Sigmoid colon (tissue), 7 donors: ENCODE data around the gene ADAMTS14. TPM values are rescaled to one million over a fixed set of nuclear protein-coding genes. Genes with fewer than 3 reads are reported as not detected.

Source experiments
- DNase-seq: peaks from one replicate; pipeline ENCODE4 v3.0.0-alpha.2; 2019
- H3K27ac ChIP-seq, 4 donors: fragments of 200-600 bp; sonication (generic); one replicate each; pipeline ENCODE4 v1.5.1; 2016 to 2019; ENCODE audit warnings: mild to moderate bottlenecking in 1 of 4
- H3K27me3 ChIP-seq, 3 donors: fragments of 200-600 bp; sonication (generic); one replicate each; pipeline ENCODE4 v1.5.1; 2019; ENCODE audit warnings: mild to moderate bottlenecking in 1 of 3
- H3K36me3 ChIP-seq, 4 donors: fragments of 200-600 bp; sonication (generic); one replicate each; pipeline ENCODE4 v1.5.1; 2016 to 2019
- H3K4me1 ChIP-seq, 4 donors: fragments of 200-600 bp; sonication (generic); one replicate each; pipeline ENCODE4 v1.5.1; 2017 to 2019
- H3K4me3 ChIP-seq, 4 donors: fragments of 200-600 bp; sonication (generic); one replicate each; pipeline ENCODE4 v1.5.1; 2017 to 2019; ENCODE audit warnings: mild to moderate bottlenecking in 2 of 4, moderate library complexity in 1 of 4
- H3K9me3 ChIP-seq, 4 donors: fragments of 200-600 bp in 3 of 4; sonication (generic) in 3 of 4; one replicate each; pipeline versions ENCODE4 v1.5.1 to v1.6.1; 2013 to 2019
- CTCF ChIP-seq, 4 experiments: fragments of 450-650 bp in 3 of 4; fragments of 200-600 bp in 1 of 4; IDR thresholded peaks; one replicate each; pipeline ENCODE4 v1.5.1; 2016 to 2019; ENCODE audit warnings: antibody characterized with exemption in 4 of 4, mild to moderate bottlenecking in 3 of 4, moderate library complexity in 2 of 4
- EP300 ChIP-seq, 4 donors: sonication (generic); formaldehyde crosslinking; IDR thresholded peaks; one replicate each; pipeline ENCODE4 v1.6.1; 2017; ENCODE audit warnings: antibody characterized with exemption in 4 of 4
- POLR2A ChIP-seq, 2 donors: fragments of 450-650 bp; IDR thresholded peaks; one replicate each; pipeline ENCODE4 v1.6.1; 2016; ENCODE audit warnings: antibody characterized with exemption in 2 of 2, mild to moderate bottlenecking in 2 of 2, moderate library complexity in 2 of 2
- POLR2AphosphoS5 ChIP-seq, 4 donors: sonication (generic); formaldehyde crosslinking; IDR thresholded peaks; one replicate each; pipeline ENCODE4 v1.6.1; 2017; ENCODE audit warnings: antibody characterized with exemption in 4 of 4
- WGBS, 2 donors: extraction: QIAGEN DNeasy Blood & Tissue Kit; methylation state at CpG; one replicate each; pipeline ENCODE4 v1.1.7; 2013; 5-methylcytosine and 5-hydroxymethylcytosine counted together
- intact Hi-C: fragments of 100-400 bp; cut with DNase I; formaldehyde crosslinking; loops from one replicate; pipeline ENCODE4 v1.15.1; 2023
- polyA plus RNA-seq, 3 donors: library from polyadenylated mRNA; stranded (reverse); fragments of 200-250 nt; gene quantifications; one replicate each; pipeline ENCODE4 v1.2.3, GENCODE V29; 2013
- total RNA-seq, 4 donors: library from RNA; depleted of rRNA; stranded (reverse); fragments of >200 nt; gene quantifications; one replicate each; pipeline ENCODE4 v1.1.0, GENCODE V29; 2016
- donor health status: healthy with polysubstance abuse.
- donor health status: Bipolar disorder and iron deficiency.
- donor health status: healthy.

The ADAMTS14 gene
- total and polyA plus RNA-seq, 7 donors, result under 0.01 to 1.1 (median 0.50) TPM; not detected in 1

- intact Hi-C loops, result no loop called here
- Histone ChIP-seq H3K9me3 (no peaks in the 10 kb centered on the region), H3K4me3 (peak overlapping the region in 3 of 4 donors; percentile 26 to 49 (median 38)), H3K27me3 (peaks cover 0 to 30% (median 0%) of the 10 kb centered on the region in 3 donors), H3K4me1 (peaks cover 0 to 24% (median 21%) of the 10 kb centered on the region in 4 donors), H3K36me3 (no peaks in the 10 kb centered on the region), H3K27ac (peak overlapping the region in 1 of 4 donors; percentile 15)
- no peak for DNase-seq
- TF ChIP-seq POLR2AphosphoS5 (IDR thresholded peaks at IDR 0.05), result peak in 1 of 4 donors; percentile 16
- TF ChIP-seq POLR2A (IDR thresholded peaks at IDR 0.05), result no peak
- TF ChIP-seq EP300 (IDR thresholded peaks at IDR 0.05), result no peak
- WGBS, 2 donors, result 29 to 58% methylated on average over 14 of the region's 14 CpGs
Observed at GRCh38 chr10:70673043-70673928, 980 bp downstream of the ADAMTS14 start.

- no peak overlapping the region for H3K27ac ChIP-seq
- H3K27me3 ChIP-seq, result peaks cover 0 to 30% (median 0%) of the 10 kb centered on the region in 3 donors
Observed at GRCh38 chr10:70673929-70674559, 1.7 kb downstream of the ADAMTS14 start.

GRCh38 chr10:70674560-70675495 lies 2.5 kb downstream of the ADAMTS14 start:
- intact Hi-C loops, result no loop called here
- no peak for TF ChIP-seq POLR2A (IDR thresholded peaks at IDR 0.05)
- TF ChIP-seq EP300 (IDR thresholded peaks at IDR 0.05), result no peak
- no peak for TF ChIP-seq POLR2AphosphoS5 (IDR thresholded peaks at IDR 0.05)
- TF ChIP-seq CTCF (IDR thresholded peaks at IDR 0.05), result no peak
- no peaks in the 10 kb centered on the region for H3K36me3 ChIP-seq
- no peak overlapping the region for H3K27ac ChIP-seq
- 30 to 80% methylated on average over 24 of the region's 24 CpGs for WGBS, 2 donors
- peaks cover 0 to 24% (median 21%) of the 10 kb centered on the region in 4 donors for H3K4me1 ChIP-seq
- H3K9me3 ChIP-seq, result no peaks in the 10 kb centered on the region
- no peak overlapping the region for H3K4me3 ChIP-seq
- peaks cover 0 to 30% (median 0%) of the 10 kb centered on the region in 3 donors for H3K27me3 ChIP-seq
- DNase-seq, result no peak

More at GRCh38 chr10:70673929-70674559, 1.7 kb downstream of the ADAMTS14 start:
- TF ChIP-seq EP300 (IDR thresholded peaks at IDR 0.05) (no peak), POLR2A (IDR thresholded peaks at IDR 0.05) (no peak), POLR2AphosphoS5 (IDR thresholded peaks at IDR 0.05) (no peak), CTCF (IDR thresholded peaks at IDR 0.05) (no peak)
- no peak for DNase-seq
- H3K4me1 ChIP-seq, result peaks cover 0 to 24% (median 21%) of the 10 kb centered on the region in 4 donors
- H3K9me3 ChIP-seq, result no peaks in the 10 kb centered on the region
- WGBS, 2 donors, result 14 to 59% methylated on average over 11 of the region's 11 CpGs
- intact Hi-C loops, result no loop called here
- no peak overlapping the region for H3K4me3 ChIP-seq
- no peaks in the 10 kb centered on the region for H3K36me3 ChIP-seq

DNA sequence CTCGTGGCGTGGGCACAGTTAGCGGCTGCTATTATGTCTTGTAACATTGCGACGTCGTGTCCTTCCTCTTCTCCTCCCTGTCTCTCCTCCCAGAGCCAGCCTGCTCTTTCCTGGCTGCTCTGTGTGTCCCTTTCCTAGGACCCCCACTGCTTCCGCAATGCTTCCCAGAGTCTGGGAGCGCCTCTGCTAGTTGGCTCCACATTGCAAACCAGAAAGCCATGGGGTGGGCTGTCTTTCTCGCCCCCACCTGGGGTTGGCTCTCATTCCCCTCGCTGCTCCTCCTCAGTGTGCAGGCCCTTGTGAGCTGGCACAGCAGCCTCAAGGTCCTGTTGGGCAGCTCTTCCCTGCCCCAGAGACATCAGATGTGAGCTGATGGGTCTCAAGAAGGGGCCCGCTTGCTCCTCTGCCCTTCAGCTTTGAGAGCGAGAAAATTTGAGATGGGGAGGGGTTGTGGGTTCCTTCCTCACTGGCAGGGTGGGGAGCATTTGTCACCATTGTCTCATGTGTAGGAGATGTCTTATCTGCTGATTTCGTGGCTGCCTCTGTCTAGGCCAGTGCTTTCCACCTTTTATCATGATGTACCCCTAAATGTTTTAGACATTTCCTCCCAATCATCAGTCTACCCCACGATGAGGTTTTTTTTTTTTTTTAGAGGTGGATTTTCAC lies 3.3 kb downstream of the ADAMTS14 start:
- Histone ChIP-seq H3K27ac (no peak overlapping the region), H3K9me3 (no peaks in the 10 kb centered on the region), H3K4me3 (no peak overlapping the region), H3K36me3 (no peaks in the 10 kb centered on the region), H3K4me1 (peaks cover 0 to 24% (median 21%) of the 10 kb centered on the region in 4 donors), H3K27me3 (peaks cover 0 to 23% (median 0%) of the 10 kb centered on the region in 3 donors)
- TF ChIP-seq POLR2A (IDR thresholded peaks at IDR 0.05), result no peak
- no peak for TF ChIP-seq CTCF (IDR thresholded peaks at IDR 0.05)
- no peak for TF ChIP-seq POLR2AphosphoS5 (IDR thresholded peaks at IDR 0.05)
- no peak for TF ChIP-seq EP300 (IDR thresholded peaks at IDR 0.05)
- 58 to 73% methylated on average over 14 of the region's 14 CpGs for WGBS, 2 donors
- intact Hi-C loops, result no loop called here
- no peak for DNase-seq
